Fibroblast of lung (primary cell): Measurements from ENCODE around the gene SGPP2.

Source experiments
- EZH2 ChIP-seq: IDR thresholded peaks from 2 replicates; pipeline ENCODE4 v1.5.1; 2012; ENCODE audit warnings: low read length, control low read depth, mild to moderate bottlenecking; ENCODE audit errors: missing control alignments
- TF ChIP-seq, protein P1 (sequence below), 2 donors: IDR thresholded peaks in 1 of 2; conservative IDR thresholded peaks in 1 of 2; 1 replicate in 1 of 2; 2 replicates in 1 of 2; pipeline ENCODE4 v1.5.1; 2011 to 2012; ENCODE audit warnings: low read length in 2 of 2, control low read depth in 1 of 2, inconsistent platforms in 1 of 2, low read depth in 1 of 2, mild to moderate bottlenecking in 1 of 2

DNA sequence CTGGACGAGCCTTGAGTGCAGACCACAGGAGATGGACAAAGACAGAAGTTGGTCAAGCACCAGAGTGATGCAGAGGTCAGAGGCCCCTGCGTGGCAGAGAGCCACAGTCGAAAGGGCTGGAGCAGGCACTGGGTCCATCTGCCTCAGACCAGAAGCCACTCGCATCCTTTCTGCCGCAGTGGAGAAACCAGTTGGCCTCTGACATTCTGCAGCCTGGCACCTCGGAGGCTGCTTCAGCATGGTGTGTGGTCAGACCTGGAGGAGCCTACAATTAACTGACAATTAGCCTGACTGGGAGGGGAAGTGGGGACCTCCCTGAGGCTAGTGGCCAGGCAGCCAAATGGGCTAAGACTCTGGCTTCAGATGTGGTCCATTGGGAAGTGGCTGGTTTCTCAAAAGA, 111.1 kb downstream of the SGPP2 start:
- TF ChIP-seq, protein P1, sequence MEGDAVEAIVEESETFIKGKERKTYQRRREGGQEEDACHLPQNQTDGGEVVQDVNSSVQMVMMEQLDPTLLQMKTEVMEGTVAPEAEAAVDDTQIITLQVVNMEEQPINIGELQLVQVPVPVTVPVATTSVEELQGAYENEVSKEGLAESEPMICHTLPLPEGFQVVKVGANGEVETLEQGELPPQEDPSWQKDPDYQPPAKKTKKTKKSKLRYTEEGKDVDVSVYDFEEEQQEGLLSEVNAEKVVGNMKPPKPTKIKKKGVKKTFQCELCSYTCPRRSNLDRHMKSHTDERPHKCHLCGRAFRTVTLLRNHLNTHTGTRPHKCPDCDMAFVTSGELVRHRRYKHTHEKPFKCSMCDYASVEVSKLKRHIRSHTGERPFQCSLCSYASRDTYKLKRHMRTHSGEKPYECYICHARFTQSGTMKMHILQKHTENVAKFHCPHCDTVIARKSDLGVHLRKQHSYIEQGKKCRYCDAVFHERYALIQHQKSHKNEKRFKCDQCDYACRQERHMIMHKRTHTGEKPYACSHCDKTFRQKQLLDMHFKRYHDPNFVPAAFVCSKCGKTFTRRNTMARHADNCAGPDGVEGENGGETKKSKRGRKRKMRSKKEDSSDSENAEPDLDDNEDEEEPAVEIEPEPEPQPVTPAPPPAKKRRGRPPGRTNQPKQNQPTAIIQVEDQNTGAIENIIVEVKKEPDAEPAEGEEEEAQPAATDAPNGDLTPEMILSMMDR (conservative IDR thresholded peaks at IDR 0.05 in 1 of 2, IDR thresholded peaks at IDR 0.05 in 1 of 2; ENCODE audit: low read depth in 1 of 2, low read length in 2 of 2) = no peak
- TF ChIP-seq EZH2 = no peak
